OCI-LY1 (cell line): ENCODE results near the gene CYP4A22.

ENCODE experiments used
- CTCF ChIP-seq: fragments of 200-600 bp; sonication (generic), shearing (Covaris generic); IDR thresholded peaks from 2 replicates; pipeline ENCODE4 v1.5.1; 2017; ENCODE audit warnings: mild to moderate bottlenecking, antibody characterized with exemption, low read length, moderate library complexity, mixed read lengths
- EZH2 ChIP-seq: fragments of 200-600 bp; sonication (generic), shearing (Covaris generic); IDR thresholded peaks from 2 replicates; pipeline ENCODE4 v1.8.0; 2017; ENCODE audit warnings: borderline replicate concordance, mixed run types, mild to moderate bottlenecking, antibody characterized with exemption, low read length, moderate library complexity, mixed read lengths

- TF ChIP-seq CTCF: no peak
- TF ChIP-seq EZH2: no peak
These were observed 50.6 kb downstream of the CYP4A22 start for GRCh38 chr1:47187926-47188250.
